ENCODE data around the gene ARF3. TPM values are rescaled to one million over a fixed set of nuclear protein-coding genes. Genes with fewer than 3 reads are reported as not detected.

Gene ARF3
- total and polyA plus RNA-seq, 2 donors from 2014 or later = 111 to 229 TPM

GRCh38 chr12:48952691-48953090 is 4.6 kb downstream of the ARF3 start:
- FAIRE-seq (no peak), DNase-seq (no peak)
- no peak overlapping the region for H3K4me3 ChIP-seq (ENCODE audit: low read length in 3 of 3)
- no peaks in the 10 kb centered on the region for H3K27me3 ChIP-seq (ENCODE audit: control insufficient read depth, insufficient read depth, low read length)
- H3K27ac ChIP-seq (ENCODE audit: low read depth in 2 of 2, low read length in 2 of 2) = no peak overlapping the region
- peaks cover 0 to 11% (median 0%) of the 10 kb centered on the region in 3 donors for H3K36me3 ChIP-seq (ENCODE audit: control insufficient read depth in 2 of 3, insufficient read depth in 3 of 3, low read length in 3 of 3)
- H3K4me1 ChIP-seq (ENCODE audit: control insufficient read depth in 2 of 3, insufficient read depth in 2 of 3, low read depth in 1 of 3, low read length in 3 of 3) = peaks cover 4 to 9% (median 6%) of the 10 kb centered on the region in 3 donors
- no peak overlapping the region for H3K9ac ChIP-seq (ENCODE audit: low read length in 3 of 3)
- no peak for TF ChIP-seq CTCF (IDR thresholded peaks at IDR 0.05; ENCODE audit: borderline replicate concordance, extremely low read depth, insufficient read depth)
- intact Hi-C loops (cut with DNase I) = no loop called here
- H3K9me3 ChIP-seq (ENCODE audit: control insufficient read depth in 2 of 3, insufficient read depth in 1 of 3, low read length in 3 of 3) = no peaks in the 10 kb centered on the region

- Histone ChIP-seq H3K36me3 (ENCODE audit: control insufficient read depth in 2 of 3, insufficient read depth in 3 of 3, low read length in 3 of 3) (peaks cover 0 to 5% (median 2%) of the 10 kb centered on the region in 3 donors), H3K27ac (ENCODE audit: low read depth in 2 of 2, low read length in 2 of 2) (no peak overlapping the region), H3K9ac (ENCODE audit: low read length in 3 of 3) (no peak overlapping the region), H3K9me3 (ENCODE audit: control insufficient read depth in 2 of 3, insufficient read depth in 1 of 3, low read length in 3 of 3) (no peaks in the 10 kb centered on the region), H3K27me3 (ENCODE audit: control insufficient read depth, insufficient read depth, low read length) (no peaks in the 10 kb centered on the region), H3K4me3 (ENCODE audit: low read length in 3 of 3) (no peak overlapping the region), H3K4me1 (ENCODE audit: control insufficient read depth in 2 of 3, insufficient read depth in 2 of 3, low read depth in 1 of 3, low read length in 3 of 3) (peaks cover 0 to 2% (median 0%) of the 10 kb centered on the region in 3 donors)
- peak in 1 of 5 donors; percentile 2 for DNase-seq
- intact Hi-C loops (cut with DNase I) = no loop called here
- FAIRE-seq = no peak
- TF ChIP-seq CTCF (IDR thresholded peaks at IDR 0.05; ENCODE audit: borderline replicate concordance, extremely low read depth, insufficient read depth) = no peak
These were observed 9.6 kb downstream of the ARF3 start for GRCh38 chr12:48947727-48948126.

GRCh38 chr12:48946943-48947342 is 10.3 kb downstream of the ARF3 start:
- Histone ChIP-seq H3K27me3 (ENCODE audit: control insufficient read depth, insufficient read depth, low read length) (no peaks in the 10 kb centered on the region), H3K4me1 (ENCODE audit: control insufficient read depth in 2 of 3, insufficient read depth in 2 of 3, low read depth in 1 of 3, low read length in 3 of 3) (peaks cover 0 to 2% (median 0%) of the 10 kb centered on the region in 3 donors), H3K9me3 (ENCODE audit: control insufficient read depth in 2 of 3, insufficient read depth in 1 of 3, low read length in 3 of 3) (no peaks in the 10 kb centered on the region), H3K4me3 (ENCODE audit: low read length in 3 of 3) (no peak overlapping the region), H3K36me3 (ENCODE audit: control insufficient read depth in 2 of 3, insufficient read depth in 3 of 3, low read length in 3 of 3) (peaks cover 0 to 2% (median 0%) of the 10 kb centered on the region in 3 donors), H3K9ac (ENCODE audit: low read length in 3 of 3) (no peak overlapping the region), H3K27ac (ENCODE audit: low read depth in 2 of 2, low read length in 2 of 2) (no peak overlapping the region)
- no peak for TF ChIP-seq CTCF (IDR thresholded peaks at IDR 0.05; ENCODE audit: borderline replicate concordance, extremely low read depth, insufficient read depth)
- no peak for FAIRE-seq
- no peak for DNase-seq
- intact Hi-C loops (cut with DNase I) = no loop called here

- Histone ChIP-seq H3K27ac (ENCODE audit: low read depth in 2 of 2, low read length in 2 of 2) (no peak overlapping the region), H3K4me1 (ENCODE audit: control insufficient read depth in 2 of 3, insufficient read depth in 2 of 3, low read depth in 1 of 3, low read length in 3 of 3) (peaks cover 0 to 2% (median 0%) of the 10 kb centered on the region in 3 donors), H3K9ac (ENCODE audit: low read length in 3 of 3) (no peak overlapping the region), H3K9me3 (ENCODE audit: control insufficient read depth in 2 of 3, insufficient read depth in 1 of 3, low read length in 3 of 3) (no peaks in the 10 kb centered on the region), H3K4me3 (ENCODE audit: low read length in 3 of 3) (no peak overlapping the region), H3K36me3 (ENCODE audit: control insufficient read depth in 2 of 3, insufficient read depth in 3 of 3, low read length in 3 of 3) (peaks cover 0 to 4% (median 0%) of the 10 kb centered on the region in 3 donors), H3K27me3 (ENCODE audit: control insufficient read depth, insufficient read depth, low read length) (no peaks in the 10 kb centered on the region)
- no peak for FAIRE-seq
- no peak for DNase-seq
- TF ChIP-seq CTCF (IDR thresholded peaks at IDR 0.05; ENCODE audit: borderline replicate concordance, extremely low read depth, insufficient read depth) = no peak
- intact Hi-C loops (cut with DNase I) = no loop called here
These were observed 11.1 kb downstream of the ARF3 start for GRCh38 chr12:48946205-48946604.
